Stimulated activated CD8-positive, alpha-beta memory T cell treated with anti-CD3 and anti-CD28 coated beads, Interleukin-7, amount 100 ng/mL, for 48 hours (primary cell): ENCODE results near the gene ERBB4.
"Not testable (repeated sequence)": the region's sequence is repeated elsewhere in the genome, so short reads cannot be mapped to it uniquely, and the experiment has no call there.

Source experiments
- DNase-seq, 2 donors: peaks; one replicate each; pipeline ENCODE4 v3.0.0-alpha.2; 2020; ENCODE audit warnings: low read depth in 1 of 2; ENCODE audit errors: extremely low read depth in 1 of 2

ERBB4 gene

DNA sequence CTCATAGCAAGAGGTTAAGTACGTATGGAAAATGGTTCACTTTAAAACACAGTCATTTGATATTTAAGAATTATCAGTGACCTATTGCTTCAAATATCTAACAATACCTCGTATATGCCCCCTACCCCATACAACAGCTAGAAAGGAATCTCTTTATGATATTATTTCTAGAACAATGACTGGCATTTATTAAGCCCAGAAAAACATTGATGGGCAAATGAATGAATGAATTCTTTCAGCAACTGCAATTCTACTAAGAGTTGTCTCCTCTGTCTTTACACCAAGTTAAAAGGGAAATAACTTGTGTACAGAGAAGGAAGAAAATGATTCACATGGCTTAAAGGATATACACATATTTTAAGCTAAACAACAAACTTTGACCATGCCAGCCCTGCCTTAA lies 384.7 kb downstream of the ERBB4 start:
- DNase-seq = no peak

DNA sequence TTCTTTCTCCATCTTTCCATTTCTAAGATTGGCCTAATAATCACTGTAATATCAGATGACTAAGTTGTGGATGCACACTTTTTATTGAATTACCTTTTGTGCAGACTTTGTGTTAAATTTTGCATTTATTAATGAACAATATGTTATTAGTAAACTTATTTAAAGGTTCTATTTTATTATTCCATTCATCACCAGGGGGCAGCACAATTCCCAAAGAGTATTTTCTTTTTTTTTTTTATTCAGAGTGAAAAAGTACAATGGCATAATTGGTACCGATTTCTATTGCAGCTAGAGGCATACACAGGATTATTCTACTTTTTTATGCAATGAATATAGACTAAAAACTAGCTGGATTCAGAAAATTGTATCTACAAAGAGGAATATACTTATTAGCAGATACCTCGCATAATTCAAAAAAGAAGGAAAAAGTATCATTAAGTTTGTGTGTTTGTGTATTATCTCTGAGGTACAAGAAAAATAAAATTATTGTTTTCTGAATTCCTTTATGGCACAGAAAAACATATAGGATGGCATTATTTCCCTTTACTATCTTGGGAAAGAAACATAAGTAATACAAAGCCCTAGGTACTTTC lies 390.6 kb downstream of the ERBB4 start:
- DNase-seq = no peak

DNA sequence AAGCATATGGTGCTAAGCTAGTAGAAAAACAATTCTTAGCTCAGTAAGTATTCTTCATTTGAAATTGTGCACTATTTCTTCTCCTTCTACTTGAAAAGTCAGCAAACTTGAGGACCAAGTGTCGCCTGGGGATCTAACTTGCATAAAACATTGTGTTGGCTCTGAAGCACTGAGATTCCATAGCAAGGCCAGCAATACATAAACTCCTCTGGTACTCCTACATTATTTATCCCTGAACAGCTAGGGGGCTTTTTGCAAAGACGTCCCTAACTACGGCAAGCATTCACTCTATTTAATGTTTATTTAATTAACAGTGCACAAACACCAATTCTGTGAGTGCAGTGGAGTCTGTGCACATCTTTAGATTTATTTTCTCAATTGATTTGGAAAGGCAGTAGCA lies 392.2 kb downstream of the ERBB4 start:
- no peak for DNase-seq

DNA sequence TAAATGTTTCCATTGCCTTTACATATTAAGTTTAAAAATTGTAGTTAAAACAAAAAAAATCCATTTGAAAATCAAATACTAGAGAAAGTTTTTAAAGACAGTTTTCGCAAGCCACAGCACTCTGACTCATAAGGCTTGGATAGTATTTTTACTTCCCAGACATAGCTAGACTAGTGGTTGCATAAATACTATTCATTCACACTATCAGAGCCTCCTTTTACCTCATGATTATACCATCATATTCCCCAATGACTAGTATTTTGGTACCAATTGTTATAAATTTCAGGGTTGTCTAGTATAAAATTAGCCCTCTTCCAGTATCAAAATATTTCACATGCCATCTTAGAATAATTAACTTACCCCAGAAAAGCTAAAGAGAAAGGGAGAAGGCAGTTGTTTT lies 393.5 kb downstream of the ERBB4 start:
- DNase-seq = no peak

DNA sequence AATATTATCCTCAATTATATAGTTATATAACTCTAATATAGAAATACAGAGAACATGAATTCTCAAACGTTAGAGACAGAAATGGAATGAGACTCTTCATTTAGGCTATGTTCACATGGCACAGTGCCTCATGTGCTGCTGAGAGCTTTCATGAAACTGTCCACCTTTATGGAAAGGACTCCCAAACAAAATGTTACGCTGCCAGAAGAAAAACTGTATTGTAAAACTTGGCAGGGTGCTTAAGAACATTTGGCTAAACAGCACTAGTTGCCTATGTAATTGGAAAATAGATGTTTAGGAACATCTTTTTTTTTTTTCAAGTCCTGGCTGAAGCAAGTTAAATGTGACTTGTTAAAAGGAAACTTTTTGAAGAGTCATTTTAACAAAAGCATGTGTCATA lies 396.0 kb downstream of the ERBB4 start:
- no peak for DNase-seq

DNA sequence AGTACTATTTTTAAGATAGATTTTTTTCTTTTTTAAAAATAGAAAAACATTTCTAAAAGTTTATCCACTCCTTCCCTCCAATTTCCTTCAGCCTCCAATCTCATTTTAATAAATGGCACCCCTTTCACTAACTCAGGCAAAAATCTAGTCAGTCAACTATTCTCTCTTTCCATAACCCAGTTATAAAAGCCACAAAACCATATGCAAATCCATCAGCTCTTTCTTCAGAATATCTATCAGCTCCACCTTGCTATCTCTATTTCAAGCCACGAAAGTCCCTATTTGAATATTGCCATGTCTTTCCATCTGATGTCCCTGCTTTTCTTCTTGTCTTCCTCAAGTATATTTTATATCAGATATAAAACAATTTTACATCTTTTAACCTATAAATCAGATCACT lies 397.1 kb downstream of the ERBB4 start:
- no peak for DNase-seq

DNA sequence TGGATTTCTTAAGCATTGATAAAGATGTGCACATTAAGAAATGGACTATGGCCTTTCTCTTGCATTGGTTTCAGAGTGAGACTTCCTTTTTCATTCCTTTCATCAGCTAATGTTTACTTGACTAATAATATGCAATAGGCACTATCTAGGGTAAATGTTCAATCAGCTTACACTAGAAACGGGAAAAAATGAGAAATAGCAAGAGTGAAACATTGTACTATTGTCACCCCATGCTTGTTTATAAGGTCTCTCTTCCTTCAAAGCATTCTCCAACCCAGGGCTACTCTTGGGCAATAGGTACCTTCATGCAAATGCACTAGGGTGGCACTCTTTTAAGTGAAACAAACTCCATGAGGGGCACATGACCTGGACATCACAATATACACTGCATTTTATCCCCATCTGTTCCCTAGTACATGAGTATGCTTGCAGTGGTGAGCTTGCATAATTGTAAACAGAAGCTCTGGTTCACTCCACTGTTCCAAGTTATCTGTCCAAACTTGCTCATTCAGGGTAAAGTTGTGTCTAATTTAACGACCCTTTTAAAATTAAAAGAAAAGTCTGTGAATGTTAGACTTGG lies 402.3 kb downstream of the ERBB4 start:
- DNase-seq = no peak

DNA sequence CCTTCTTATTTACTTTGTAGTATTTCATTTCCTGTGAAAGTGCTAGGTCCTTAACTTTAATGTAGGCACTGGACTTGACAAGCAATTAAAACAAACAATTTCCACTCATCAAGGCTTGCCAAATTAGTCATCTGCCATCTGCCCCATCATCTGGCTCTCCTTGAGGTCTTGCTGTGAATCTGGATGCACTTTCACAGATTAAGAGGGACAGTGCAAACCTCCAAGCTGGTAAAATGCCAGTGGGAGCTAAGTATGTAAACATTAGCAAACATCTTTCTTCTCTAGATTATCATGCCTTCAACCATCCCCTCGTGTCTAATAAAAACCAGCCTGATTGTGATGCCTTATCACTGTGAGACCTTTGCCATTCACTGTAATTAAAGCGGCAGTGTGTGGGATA lies 402.9 kb downstream of the ERBB4 start:
- no peak for DNase-seq

DNA sequence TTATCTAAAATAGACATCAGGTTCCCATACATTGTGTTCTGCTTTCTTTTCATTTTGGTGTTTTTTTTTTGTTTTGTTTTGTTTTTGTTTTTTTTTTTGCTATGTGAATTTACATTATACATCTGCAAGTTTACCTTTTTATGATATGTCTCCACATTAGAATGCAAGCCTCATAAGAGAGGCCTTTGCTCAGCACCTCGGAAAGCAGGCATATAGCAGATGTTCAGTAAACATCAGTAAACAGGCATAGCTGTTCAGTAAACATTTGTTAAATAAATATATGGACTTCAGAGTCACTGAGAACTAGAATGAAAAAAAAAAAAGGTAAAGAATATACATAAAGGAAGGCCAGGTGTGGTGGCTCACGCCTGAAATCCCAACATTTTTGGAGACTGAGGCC lies 405.3 kb downstream of the ERBB4 start:
- DNase-seq = no peak

DNA sequence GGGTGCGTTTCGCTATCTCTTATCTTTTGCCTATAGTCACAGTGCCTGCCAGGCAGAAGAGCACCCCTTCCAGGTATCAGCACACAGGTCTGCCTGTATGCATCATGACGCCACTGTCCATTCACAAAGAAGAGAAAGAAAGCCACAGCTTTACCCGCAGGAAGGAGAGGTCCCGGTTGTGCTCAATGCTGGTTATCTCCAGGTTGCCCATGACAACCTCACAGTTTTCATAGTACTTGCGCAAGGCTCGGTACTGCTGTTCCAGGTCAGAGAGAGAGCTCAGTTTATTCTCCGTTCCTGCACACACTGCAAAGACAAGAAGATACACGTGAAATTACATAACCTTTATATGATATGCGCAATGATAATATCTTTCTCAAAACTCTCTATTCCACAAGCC lies 414.0 kb downstream of the ERBB4 start:
- DNase-seq = no peak

DNA sequence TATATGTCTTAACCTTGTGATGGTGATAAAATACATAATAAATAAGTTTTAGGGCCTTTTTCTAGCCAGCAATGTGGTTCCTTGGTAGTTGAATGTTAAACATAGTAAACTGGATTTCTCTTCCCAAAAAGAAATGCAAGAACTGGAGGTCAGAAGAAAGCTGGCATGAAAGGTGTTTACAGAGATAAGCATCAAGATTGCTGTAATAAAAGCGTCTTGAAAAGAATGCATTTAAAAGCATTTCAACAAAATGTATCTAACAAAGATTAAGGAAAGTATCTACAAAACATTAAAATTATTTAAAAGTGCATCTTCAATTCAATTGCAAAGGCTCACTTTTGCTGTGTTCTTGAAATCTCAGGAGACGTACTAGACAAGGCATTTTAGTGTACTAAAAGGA lies 419.0 kb downstream of the ERBB4 start:
- DNase-seq = no peak

DNA sequence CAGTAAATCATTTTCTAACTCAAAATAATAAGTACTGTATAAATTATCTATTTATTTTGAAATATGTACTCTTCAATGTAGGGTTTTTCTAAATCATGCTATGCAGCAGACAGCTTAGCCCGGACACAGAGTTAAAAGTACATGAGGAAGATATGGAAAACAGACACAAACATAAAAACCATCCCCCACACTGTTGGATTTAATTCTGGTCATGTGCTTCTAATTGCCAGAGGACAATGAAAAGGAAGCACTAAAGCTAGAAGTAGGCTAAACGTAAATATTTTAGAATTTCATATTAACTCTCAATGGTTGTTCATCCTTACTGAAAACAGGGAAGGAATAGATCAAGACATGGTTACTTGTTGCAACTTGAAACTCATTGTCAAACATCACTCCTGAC lies 420.7 kb downstream of the ERBB4 start:
- no peak for DNase-seq

DNA sequence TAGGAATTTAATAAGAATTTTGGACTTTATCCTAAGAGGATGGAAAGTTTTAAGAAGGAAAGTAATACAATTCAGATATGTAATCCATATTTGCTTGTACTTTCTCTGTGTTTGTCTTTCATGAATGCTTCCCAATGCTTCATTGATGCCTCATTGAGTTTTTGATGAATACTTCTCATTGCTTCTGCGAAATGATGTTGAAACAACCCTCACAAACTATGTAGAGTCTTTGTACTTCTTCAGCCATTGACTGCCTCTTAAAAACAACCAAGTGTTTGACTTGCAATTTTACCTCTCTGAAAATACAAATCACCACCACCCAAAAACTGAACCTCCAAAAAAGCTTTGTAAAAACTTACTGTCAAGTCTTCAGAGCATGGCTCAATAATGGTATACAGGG lies 424.1 kb downstream of the ERBB4 start:
- no peak for DNase-seq

DNA sequence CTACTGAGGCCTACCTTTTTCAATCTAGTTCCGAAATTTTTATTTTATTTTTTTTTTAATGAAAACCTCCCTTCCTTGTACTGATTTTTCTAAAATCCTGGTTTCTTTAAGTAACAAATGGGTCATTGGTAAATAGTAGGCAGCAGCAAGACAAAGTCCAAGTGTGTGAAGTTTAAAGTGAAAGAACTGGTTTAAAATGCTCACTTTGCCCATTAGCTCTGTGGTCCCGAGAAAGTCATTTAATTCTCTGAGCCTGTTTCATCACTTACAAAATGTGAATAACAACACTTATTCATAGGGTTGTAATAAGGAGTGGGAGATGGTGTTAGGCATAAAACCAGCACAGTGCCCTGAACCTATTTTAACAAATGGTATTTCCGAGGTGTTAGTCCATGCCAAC lies 426.2 kb downstream of the ERBB4 start:
- no peak for DNase-seq

DNA sequence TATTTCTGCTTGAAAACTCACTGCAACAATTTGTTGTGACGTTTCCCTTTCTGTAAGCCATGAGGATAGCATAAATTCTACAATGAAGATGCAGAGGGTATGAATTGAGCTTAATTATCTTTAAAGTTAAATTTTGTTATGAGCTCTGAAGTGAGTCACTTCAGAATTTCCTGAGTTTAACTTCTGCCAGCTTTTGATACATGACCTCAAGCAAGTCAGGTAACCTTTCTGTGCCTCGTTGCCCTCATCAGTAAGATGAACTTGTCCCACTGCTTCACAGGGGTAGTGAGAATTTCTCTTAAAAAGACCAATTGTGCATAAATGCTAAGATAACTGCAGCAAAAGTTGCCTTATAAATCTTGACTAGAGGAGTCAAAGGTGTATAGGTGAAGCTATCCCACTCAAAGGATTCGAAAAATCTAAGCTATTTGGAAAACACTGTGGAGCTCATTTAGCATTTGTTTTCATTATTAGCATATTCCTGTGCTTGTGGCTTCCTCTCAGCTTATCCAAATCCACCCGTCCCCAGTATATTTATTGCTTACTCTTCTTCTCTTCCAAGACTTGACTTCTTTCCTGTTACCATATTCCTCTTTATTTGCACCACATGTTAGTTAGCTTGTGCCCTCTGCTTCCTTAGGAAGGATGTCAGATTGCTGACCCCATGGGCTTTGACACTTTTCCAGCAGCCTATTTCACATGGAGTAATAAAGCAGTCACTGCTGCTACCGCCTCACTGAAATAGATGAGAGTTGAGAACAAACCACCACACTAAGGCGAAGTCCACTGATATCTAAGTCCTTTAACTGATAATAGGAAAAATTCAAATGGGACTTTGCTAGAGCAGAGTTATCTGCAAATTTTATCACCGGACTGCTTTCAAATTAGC lies 428.6 kb downstream of the ERBB4 start:
- no peak for DNase-seq

DNA sequence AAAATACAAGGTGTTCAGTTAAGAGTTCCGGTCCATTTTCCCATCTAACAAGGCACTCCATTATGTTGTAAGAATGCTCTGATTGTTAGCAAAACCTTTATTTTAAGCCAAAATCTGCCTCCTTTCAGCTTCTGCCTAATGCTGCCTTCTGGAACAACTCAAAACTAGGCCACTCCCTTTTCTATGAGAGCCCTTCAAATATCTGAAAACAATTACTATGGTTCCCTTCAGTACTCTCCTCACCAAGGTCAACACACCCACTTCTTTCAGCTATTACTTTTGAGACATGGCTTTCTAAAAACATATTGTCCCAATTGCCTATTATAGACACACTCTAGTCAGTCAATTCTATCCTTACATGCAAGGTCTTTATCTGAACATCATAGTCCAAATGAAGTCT lies 429.4 kb downstream of the ERBB4 start:
- DNase-seq = no peak

DNA sequence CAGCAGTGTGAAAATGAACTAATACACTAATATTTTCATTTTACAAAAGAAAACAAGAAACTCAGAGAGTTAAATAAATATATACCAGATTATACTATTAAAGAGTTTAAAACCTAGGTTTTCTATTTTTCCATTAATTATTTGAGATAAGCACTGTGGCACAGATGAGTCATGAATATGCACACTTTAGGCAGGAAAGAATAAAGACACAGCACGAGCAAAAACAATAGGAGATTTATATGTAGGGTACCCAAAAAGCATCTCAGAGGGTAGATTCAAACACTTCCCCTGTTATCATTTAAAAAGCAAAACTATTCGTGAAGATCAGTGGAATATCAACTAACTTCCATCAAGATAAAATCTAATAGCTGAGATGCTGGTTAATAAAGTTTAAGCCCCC lies 430.6 kb downstream of the ERBB4 start:
- DNase-seq = no peak

DNA sequence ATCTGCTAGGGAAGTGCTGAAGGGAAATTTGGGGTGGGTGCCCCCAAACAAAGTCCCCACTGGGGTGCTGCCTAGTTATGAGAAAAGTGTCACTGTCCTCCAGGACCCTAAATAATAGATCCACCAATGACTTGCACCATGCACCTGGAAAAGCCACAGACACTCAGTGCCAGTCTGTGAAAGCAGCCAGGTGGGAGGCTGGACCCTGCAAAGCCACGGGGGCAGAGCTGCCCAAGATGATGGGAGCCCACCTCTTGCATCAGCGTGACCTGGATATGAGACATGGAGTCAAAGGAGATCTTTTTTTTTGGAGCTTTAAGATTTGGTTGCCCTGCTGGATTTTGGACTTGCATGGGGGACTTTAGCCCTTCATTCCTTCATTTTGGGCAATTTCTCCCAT lies 431.6 kb downstream of the ERBB4 start:
- DNase-seq = no peak

DNA sequence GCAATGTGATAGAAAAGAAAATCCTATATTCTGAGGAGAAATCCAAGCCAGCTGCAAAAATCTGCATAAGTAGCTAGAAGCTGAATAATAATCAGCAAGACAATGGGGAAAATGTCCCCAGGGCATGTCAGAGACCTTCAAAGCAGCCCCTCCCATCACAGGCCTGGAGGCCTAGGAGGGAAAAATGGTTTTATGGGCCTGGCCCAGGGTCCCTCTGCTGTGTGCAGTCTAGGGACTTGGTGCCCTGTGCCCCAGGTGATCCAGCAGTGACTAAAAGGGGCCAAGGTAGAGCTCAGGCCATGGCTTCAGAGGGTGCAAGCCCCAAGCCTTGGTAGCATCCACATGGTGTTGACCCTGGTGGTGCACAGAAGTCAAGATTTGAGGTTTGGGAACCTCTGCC lies 432.1 kb downstream of the ERBB4 start:
- DNase-seq = not testable (repeated sequence)

DNA sequence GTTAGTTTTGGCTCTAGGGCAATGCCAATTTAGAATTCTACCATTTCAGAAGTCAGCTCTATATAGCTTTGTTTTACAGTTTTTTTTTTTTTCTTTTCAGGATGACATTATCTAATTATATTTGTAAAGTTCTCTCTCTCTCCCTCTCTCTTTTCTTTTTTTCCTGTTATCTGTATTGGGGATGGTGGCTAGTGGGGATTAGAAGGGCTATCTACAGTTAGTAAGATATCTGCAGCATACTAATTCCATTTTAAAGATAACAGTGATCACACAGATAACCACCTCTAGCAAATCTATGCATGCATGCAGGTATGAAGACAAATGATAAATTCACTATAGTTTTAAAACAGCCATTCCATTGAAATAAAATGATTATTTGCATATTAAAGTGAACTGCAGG lies 438.9 kb downstream of the ERBB4 start:
- no peak for DNase-seq

DNA sequence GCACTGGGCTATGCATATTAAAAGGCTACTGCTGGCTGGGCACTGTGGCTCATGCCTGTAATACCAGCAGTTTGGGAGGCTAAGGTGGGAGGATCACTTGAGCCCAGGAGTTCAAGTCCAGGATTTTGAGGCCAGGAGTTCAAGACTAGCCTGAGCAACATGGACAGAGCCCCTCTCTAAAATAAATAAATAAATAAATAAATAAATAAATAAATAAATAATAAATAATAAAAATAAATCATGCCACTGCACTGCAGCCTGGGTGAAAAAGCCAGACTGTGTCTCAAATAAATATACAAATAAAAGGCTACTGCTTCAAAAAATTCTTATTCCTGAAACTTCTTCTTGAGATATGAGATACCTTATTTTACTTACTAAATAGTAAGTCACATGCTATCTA lies 439.6 kb downstream of the ERBB4 start:
- no peak for DNase-seq

DNA sequence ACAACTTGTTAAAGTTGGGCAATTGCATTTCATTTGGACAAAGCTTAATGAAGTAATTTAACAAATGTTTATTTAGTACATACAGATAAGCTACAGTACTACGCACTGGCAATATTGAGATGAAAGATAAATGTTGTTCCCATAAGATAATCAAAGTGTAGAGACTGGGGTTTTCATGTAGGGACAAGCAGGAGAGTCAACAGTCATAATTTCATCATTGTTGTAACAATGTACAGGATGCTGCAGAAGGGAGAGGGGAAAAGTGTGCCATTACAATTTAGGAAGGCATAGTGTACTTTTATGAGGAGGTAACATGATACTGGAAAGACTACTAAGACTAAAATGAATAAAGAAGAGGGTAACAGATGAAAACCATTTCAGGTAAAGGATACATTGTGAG lies 441.6 kb downstream of the ERBB4 start:
- no peak for DNase-seq
